ENCODE measurements around the gene CCR7.

The CCR7 gene

DNA sequence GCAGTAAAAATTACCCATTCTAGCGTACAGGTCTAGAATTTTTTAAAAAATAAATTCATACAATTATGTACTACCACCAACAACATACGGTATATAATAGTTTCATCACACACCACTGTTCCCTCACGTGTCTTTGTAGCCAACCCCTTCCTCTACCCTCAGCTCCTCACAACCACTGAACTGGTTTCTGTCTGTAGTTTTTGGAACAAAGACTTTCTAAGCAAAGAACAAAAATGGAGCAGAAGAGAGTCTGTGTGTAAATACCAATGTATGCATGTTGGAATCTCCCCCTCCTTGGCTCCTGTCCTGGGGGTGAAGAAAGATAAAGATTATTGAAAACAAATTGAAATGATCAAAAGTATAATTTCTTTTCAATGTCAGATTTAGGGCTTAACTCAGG lies 31.9 kb upstream of the CCR7 start:
- Histone ChIP-seq H3K9me3 (ENCODE audit: control insufficient read depth, insufficient read depth, low read depth, low read length) (no peaks in the 10 kb centered on the region), H3K4me3 (ENCODE audit: low read depth, low read length) (no peak overlapping the region), H3K4me1 (ENCODE audit: control insufficient read depth, insufficient read depth, low read length) (no peaks in the 10 kb centered on the region), H3K27ac (ENCODE audit: extremely low read depth, low read depth, low read length) (no peak overlapping the region), H3K36me3 (ENCODE audit: control insufficient read depth in 2 of 2, insufficient read depth in 1 of 2, low read length in 2 of 2) (no peaks in the 10 kb centered on the region)
- ChIA-PET CTCF (interaction anchor here (0.6 to 0.9 kb wide), 2 partner anchors 10 to 295 kb away, joined by 3 read pairs; no protein-coding TSS in a partner anchor), POLR2A (no interaction called here)
- TF ChIP-seq KLF9 (tag by site-specific recombination; IDR thresholded peaks at IDR 0.05; ENCODE audit: low read depth) (no peak), ZNF629 (tag by site-specific recombination; IDR thresholded peaks at IDR 0.05) (no peak), ZNF366 (tag by site-specific recombination; conservative IDR thresholded peaks at IDR 0.05) (no peak), WT1 (tag by site-specific recombination; IDR thresholded peaks at IDR 0.05) (no peak), ZNF155 (tag by site-specific recombination; IDR thresholded peaks at IDR 0.05) (no peak), ZNF175 (tag by site-specific recombination; IDR thresholded peaks at IDR 0.05) (no peak), ZFP69B (tag by site-specific recombination; IDR thresholded peaks at IDR 0.05) (no peak), ZNF114 (tag by site-specific recombination; IDR thresholded peaks at IDR 0.05) (no peak), ZNF792 (tag by site-specific recombination; IDR thresholded peaks at IDR 0.05) (no peak), ZNF664 (tag by site-specific recombination; IDR thresholded peaks at IDR 0.05) (no peak), OVOL3 (tag by site-specific recombination; IDR thresholded peaks at IDR 0.05) (no peak)
- TF ChIP-seq, protein P1, sequence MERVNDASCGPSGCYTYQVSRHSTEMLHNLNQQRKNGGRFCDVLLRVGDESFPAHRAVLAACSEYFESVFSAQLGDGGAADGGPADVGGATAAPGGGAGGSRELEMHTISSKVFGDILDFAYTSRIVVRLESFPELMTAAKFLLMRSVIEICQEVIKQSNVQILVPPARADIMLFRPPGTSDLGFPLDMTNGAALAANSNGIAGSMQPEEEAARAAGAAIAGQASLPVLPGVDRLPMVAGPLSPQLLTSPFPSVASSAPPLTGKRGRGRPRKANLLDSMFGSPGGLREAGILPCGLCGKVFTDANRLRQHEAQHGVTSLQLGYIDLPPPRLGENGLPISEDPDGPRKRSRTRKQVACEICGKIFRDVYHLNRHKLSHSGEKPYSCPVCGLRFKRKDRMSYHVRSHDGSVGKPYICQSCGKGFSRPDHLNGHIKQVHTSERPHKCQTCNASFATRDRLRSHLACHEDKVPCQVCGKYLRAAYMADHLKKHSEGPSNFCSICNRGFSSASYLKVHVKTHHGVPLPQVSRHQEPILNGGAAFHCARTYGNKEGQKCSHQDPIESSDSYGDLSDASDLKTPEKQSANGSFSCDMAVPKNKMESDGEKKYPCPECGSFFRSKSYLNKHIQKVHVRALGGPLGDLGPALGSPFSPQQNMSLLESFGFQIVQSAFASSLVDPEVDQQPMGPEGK (tag by site-specific recombination; IDR thresholded peaks at IDR 0.05) = no peak
- TF ChIP-seq, protein P2, sequence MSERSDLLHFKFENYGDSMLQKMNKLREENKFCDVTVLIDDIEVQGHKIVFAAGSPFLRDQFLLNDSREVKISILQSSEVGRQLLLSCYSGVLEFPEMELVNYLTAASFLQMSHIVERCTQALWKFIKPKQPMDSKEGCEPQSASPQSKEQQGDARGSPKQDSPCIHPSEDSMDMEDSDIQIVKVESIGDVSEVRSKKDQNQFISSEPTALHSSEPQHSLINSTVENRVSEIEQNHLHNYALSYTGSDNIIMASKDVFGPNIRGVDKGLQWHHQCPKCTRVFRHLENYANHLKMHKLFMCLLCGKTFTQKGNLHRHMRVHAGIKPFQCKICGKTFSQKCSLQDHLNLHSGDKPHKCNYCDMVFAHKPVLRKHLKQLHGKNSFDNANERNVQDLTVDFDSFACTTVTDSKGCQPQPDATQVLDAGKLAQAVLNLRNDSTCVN (tag by site-specific recombination; optimal IDR thresholded peaks at IDR 0.05) = no peak
- TF ChIP-seq, protein P3, sequence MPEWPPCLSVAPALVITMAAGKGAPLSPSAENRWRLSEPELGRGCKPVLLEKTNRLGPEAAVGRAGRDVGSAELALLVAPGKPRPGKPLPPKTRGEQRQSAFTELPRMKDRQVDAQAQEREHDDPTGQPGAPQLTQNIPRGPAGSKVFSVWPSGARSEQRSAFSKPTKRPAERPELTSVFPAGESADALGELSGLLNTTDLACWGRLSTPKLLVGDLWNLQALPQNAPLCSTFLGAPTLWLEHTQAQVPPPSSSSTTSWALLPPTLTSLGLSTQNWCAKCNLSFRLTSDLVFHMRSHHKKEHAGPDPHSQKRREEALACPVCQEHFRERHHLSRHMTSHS (tag by site-specific recombination; IDR thresholded peaks at IDR 0.05) = no peak
- TF ChIP-seq, protein P4, sequence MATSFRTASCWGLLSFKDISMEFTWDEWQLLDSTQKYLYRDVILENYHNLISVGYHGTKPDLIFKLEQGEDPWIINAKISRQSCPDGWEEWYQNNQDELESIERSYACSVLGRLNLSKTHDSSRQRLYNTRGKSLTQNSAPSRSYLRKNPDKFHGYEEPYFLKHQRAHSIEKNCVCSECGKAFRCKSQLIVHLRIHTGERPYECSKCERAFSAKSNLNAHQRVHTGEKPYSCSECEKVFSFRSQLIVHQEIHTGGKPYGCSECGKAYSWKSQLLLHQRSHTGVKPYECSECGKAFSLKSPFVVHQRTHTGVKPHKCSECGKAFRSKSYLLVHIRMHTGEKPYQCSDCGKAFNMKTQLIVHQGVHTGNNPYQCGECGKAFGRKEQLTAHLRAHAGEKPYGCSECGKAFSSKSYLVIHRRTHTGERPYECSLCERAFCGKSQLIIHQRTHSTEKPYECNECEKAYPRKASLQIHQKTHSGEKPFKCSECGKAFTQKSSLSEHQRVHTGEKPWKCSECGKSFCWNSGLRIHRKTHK (tag by site-specific recombination; IDR thresholded peaks at IDR 0.05) = no peak
- TF ChIP-seq, protein P5, sequence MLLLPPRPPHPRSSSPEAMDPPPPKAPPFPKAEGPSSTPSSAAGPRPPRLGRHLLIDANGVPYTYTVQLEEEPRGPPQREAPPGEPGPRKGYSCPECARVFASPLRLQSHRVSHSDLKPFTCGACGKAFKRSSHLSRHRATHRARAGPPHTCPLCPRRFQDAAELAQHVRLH (tag by site-specific recombination; IDR thresholded peaks at IDR 0.05) = no peak

DNA sequence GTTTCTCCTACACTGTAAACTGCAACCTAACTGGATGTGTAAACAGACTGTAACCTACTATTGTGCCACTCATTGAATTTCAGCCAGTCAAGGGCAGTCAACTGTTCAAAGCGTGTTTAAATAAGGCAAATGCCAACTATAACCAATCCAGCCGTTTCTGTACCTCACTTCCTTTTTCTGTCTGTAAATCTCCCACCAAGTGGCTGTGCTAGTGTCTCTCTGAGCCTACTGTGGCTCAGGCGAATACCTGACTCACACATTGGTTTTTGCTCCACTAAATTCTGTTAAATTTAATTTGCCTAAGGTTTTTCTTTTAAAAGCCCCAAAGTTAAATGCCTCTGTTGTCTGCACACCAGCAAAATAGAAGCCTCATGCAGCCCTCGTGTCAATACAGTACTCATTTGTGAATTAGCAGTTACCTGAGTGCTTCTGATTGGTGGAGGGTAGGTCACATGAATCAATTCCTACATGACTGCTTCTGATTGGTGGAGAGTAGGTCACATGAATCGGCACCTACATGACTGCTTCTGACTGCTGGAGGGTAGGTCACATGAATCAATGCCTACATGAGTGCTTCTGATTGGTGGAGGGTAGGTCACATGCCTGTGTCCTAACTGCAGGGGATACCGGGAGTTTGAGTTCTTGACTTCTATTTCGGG lies 31.1 kb upstream of the CCR7 start:
- CTCF ChIA-PET = interaction anchor here (0.6 to 0.9 kb wide), 3 partner anchors 10 to 294 kb away, joined by 3 to 4 read pairs (median 3); no protein-coding TSS in a partner anchor
- Histone ChIP-seq H3K36me3 (ENCODE audit: control insufficient read depth in 2 of 2, insufficient read depth in 1 of 2, low read length in 2 of 2) (no peaks in the 10 kb centered on the region), H3K9me3 (ENCODE audit: control insufficient read depth, insufficient read depth, low read depth, low read length) (no peaks in the 10 kb centered on the region), H3K27ac (ENCODE audit: extremely low read depth, low read depth, low read length) (no peak overlapping the region), H3K4me1 (ENCODE audit: control insufficient read depth, insufficient read depth, low read length) (no peaks in the 10 kb centered on the region), H3K4me3 (ENCODE audit: low read depth, low read length) (no peak overlapping the region)
- TF ChIP-seq ZNF175 (tag by site-specific recombination; IDR thresholded peaks at IDR 0.05) (no peak), ZNF311 (tag by site-specific recombination; IDR thresholded peaks at IDR 0.05; ENCODE audit: borderline replicate concordance) (no peak), EGR2 (tag by site-specific recombination; IDR thresholded peaks at IDR 0.05; ENCODE audit: low read depth) (no peak), ZNF791 (tag by site-specific recombination; IDR thresholded peaks at IDR 0.05) (no peak), ZNF596 (tag by site-specific recombination; IDR thresholded peaks at IDR 0.05) (no peak), ZNF302 (tag by site-specific recombination; IDR thresholded peaks at IDR 0.05; ENCODE audit: low read depth) (no peak), GLI4 (tag by site-specific recombination; IDR thresholded peaks at IDR 0.05) (no peak), ZNF776 (tag by site-specific recombination; IDR thresholded peaks at IDR 0.05; ENCODE audit: borderline replicate concordance) (no peak), ZNF426 (tag by site-specific recombination; IDR thresholded peaks at IDR 0.05) (no peak)
- TF ChIP-seq, protein P6, sequence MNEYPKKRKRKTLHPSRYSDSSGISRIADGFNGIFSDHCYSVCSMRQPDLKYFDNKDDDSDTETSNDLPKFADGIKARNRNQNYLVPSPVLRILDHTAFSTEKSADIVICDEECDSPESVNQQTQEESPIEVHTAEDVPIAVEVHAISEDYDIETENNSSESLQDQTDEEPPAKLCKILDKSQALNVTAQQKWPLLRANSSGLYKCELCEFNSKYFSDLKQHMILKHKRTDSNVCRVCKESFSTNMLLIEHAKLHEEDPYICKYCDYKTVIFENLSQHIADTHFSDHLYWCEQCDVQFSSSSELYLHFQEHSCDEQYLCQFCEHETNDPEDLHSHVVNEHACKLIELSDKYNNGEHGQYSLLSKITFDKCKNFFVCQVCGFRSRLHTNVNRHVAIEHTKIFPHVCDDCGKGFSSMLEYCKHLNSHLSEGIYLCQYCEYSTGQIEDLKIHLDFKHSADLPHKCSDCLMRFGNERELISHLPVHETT (tag by site-specific recombination; IDR thresholded peaks at IDR 0.05) = no peak
- POLR2A ChIA-PET = interaction anchor here (0.5 kb wide), 1 partner anchor 231 kb away, joined by 3 read pairs; no protein-coding TSS in a partner anchor

All from HEK293 (cell line).